Smooth muscle cell (in vitro differentiated cells): Measurements from ENCODE around the gene MFAP1. TPM values are rescaled to one million over a fixed set of nuclear protein-coding genes. Genes with fewer than 3 reads are reported as not detected.

Experiments
- DNase-seq: peaks from one replicate; lab custom pipeline; 2025; ENCODE audit not compliant: unreplicated experiment; lab: John Stamatoyannopoulos, UW
- H2AFZ ChIP-seq: fragments of 200-600 bp; sonication (generic); 2 replicates; pipeline ENCODE4 v1.6.0; 2016; ENCODE audit warnings: antibody characterized with exemption, low read depth, mild to moderate bottlenecking
- H3F3A ChIP-seq: fragments of 200-600 bp; sonication (generic); 2 replicates; pipeline ENCODE4 v1.6.0; 2017; ENCODE audit warnings: antibody characterized with exemption, low read depth
- H3K27ac ChIP-seq: fragments of 200-600 bp; sonication (generic); 2 replicates; pipeline ENCODE4 v1.5.1; 2016; ENCODE audit warnings: low read depth, mild to moderate bottlenecking
- H3K27me3 ChIP-seq: fragments of 200-600 bp; sonication (generic); 2 replicates; pipeline ENCODE4 v1.6.1; 2016; ENCODE audit warnings: low read depth, mild to moderate bottlenecking
- H3K36me3 ChIP-seq: fragments of 200-600 bp; sonication (generic); 2 replicates; pipeline ENCODE4 v1.5.1; 2016; ENCODE audit warnings: low read depth
- H3K4me1 ChIP-seq: fragments of 200-600 bp; sonication (generic); 2 replicates; pipeline ENCODE4 v1.5.1; 2016; ENCODE audit warnings: low read depth
- H3K4me2 ChIP-seq: fragments of 200-600 bp; sonication (generic); 2 replicates; pipeline ENCODE4 v1.6.0; 2016; ENCODE audit warnings: mild to moderate bottlenecking
- H3K4me3 ChIP-seq: fragments of 200-600 bp; sonication (generic); 2 replicates; pipeline ENCODE4 v1.5.1; 2016; ENCODE audit warnings: mild to moderate bottlenecking
- H3K79me2 ChIP-seq: fragments of 200-600 bp; sonication (generic); 2 replicates; pipeline ENCODE4 v1.6.0; 2016; ENCODE audit warnings: low read depth, mild to moderate bottlenecking
- H3K9ac ChIP-seq: fragments of 200-600 bp; sonication (generic); 2 replicates; pipeline ENCODE4 v1.6.0; 2016; ENCODE audit warnings: low read depth
- H3K9me3 ChIP-seq: fragments of 200-600 bp; sonication (generic); replicated peaks from 2 replicates; pipeline ENCODE4 v1.5.1; 2016; ENCODE audit warnings: low read depth
- H4K20me1 ChIP-seq: fragments of 200-600 bp; sonication (generic); 2 replicates; pipeline ENCODE4 v1.6.0; 2016; ENCODE audit warnings: low read depth
- CTCF ChIP-seq: fragments of 200-600 bp; sonication (generic); IDR thresholded peaks from 2 replicates; pipeline ENCODE4 v1.5.1; 2017; ENCODE audit warnings: borderline replicate concordance, mild to moderate bottlenecking, antibody characterized with exemption; ENCODE audit not compliant: insufficient read depth, poor library complexity, severe bottlenecking
- WGBS: methylation state at CpG from one replicate; pipeline ENCODE4 v1.1.7; 2016; ENCODE audit warnings: low lambda C conversion rate; 5-methylcytosine and 5-hydroxymethylcytosine counted together
- polyA plus RNA-seq: library from polyadenylated mRNA; unstranded; fragments of >200 nt; fragmentation: Nextera tagmentation; extraction: Ambion mirVana; gene quantifications from 2 replicates; pipeline ENCODE4 v1.2.1, GENCODE V29; 2016
- total RNA-seq: library from RNA; depleted of rRNA; stranded (reverse); fragments of >200 nt; gene quantifications from 2 replicates; pipeline ENCODE4 v1.2.3, GENCODE V29; 2014

Gene MFAP1
- total and polyA plus RNA-seq, 2 experiments from 2014 or later, result 34.9 to 41.2 TPM

- peak overlapping the region; percentile 100 for H3K9ac ChIP-seq
- no peak for TF ChIP-seq CTCF
- no peak for DNase-seq
- no peaks in the 10 kb centered on the region for H3K36me3 ChIP-seq
- H3K4me1 ChIP-seq, result peaks cover 24% of the 10 kb centered on the region
- no peaks in the 10 kb centered on the region for H3K9me3 ChIP-seq
- peaks cover 38% of the 10 kb centered on the region for H3F3A ChIP-seq
- H3K4me3 ChIP-seq, result peak overlapping the region; percentile 77
- H3K4me2 ChIP-seq, result peak overlapping the region; percentile 98
- H3K27ac ChIP-seq, result peak overlapping the region; percentile 97
- 94% methylated on average over 10 of the region's 10 CpGs for WGBS
- peaks cover 58% of the 10 kb centered on the region for H4K20me1 ChIP-seq
- H3K79me2 ChIP-seq, result peaks cover 38% of the 10 kb centered on the region
- H2AFZ ChIP-seq, result no peak overlapping the region
- no peaks in the 10 kb centered on the region for H3K27me3 ChIP-seq
Measured at GRCh38 chr15:43793647-43794046, 30.8 kb downstream of the MFAP1 start.

- H3K4me1 ChIP-seq, result peaks cover 24% of the 10 kb centered on the region
- DNase-seq, result no peak
- H2AFZ ChIP-seq, result no peak overlapping the region
Measured at GRCh38 chr15:43792761-43793476, 31.6 kb downstream of the MFAP1 start.

GRCh38 chr15:43791993-43792760, 32.3 kb downstream of the MFAP1 start, which contains the start of gene SERF2:
Gene SERF2 (plus strand): TSS chr15:43792320. CDS start chr15:43792377, 57 bp downstream.
- Histone ChIP-seq H3F3A (peaks cover 25% of the 10 kb centered on the region), H3K4me3 (peak within 1 kb of the TSS; percentile 77), H3K4me2 (peak within 1 kb of the TSS; percentile 98), H3K9ac (peak within 1 kb of the TSS; percentile 100), H3K9me3 (no peaks in the 10 kb centered on the region), H2AFZ (peak within 1 kb of the TSS; percentile 83), H3K27me3 (no peaks in the 10 kb centered on the region), H3K79me2 (peaks cover 38% of the 10 kb centered on the region), H3K4me1 (peaks cover 24% of the 10 kb centered on the region), H3K27ac (peak within 1 kb of the TSS; percentile 97), H4K20me1 (peaks cover 46% of the 10 kb centered on the region), H3K36me3 (no peaks in the 10 kb centered on the region)
- peak; percentile 99 for DNase-seq
- WGBS, result under 1% methylated on average over 59 of the region's 66 CpGs
- TF ChIP-seq CTCF, result no peak

More at GRCh38 chr15:43792761-43793476, 31.6 kb downstream of the MFAP1 start:
- Histone ChIP-seq H3F3A (peaks cover 30% of the 10 kb centered on the region), H3K9me3 (no peaks in the 10 kb centered on the region), H3K4me3 (peak overlapping the region; percentile 77), H3K9ac (peak overlapping the region; percentile 100), H3K27me3 (no peaks in the 10 kb centered on the region), H3K4me2 (peak overlapping the region; percentile 98), H3K36me3 (no peaks in the 10 kb centered on the region), H3K79me2 (peaks cover 38% of the 10 kb centered on the region), H3K27ac (peak overlapping the region; percentile 97), H4K20me1 (peaks cover 54% of the 10 kb centered on the region)
- 4% methylated on average over 33 of the region's 33 CpGs for WGBS
- no peak for TF ChIP-seq CTCF
